Activated B cell treated with CpG ODN at 0.5 μM for 24 hours (primary cell): Measurements from ENCODE around the gene RPS6KL1. TPM values are rescaled to one million over a fixed set of nuclear protein-coding genes. Genes with fewer than 3 reads are reported as not detected.

Source experiments
- ATAC-seq: fragments of 200-7000 bp; cut with Tn5 transposase; one replicate; pipeline ENCODE4 v1.10.0; 2021; ENCODE audit warnings: low read depth, mild to moderate bottlenecking, moderate library complexity
- CTCF ChIA-PET: fragments of 350-600 bp; sonication (Branson Sonifier 250); formaldehyde crosslinking; loops from one replicate; lab custom pipeline; 2021; ENCODE audit warnings: antibody characterized with exemption; lab: Charles Lee
- POLR2A ChIA-PET: fragments of 350-600 bp; sonication (Branson Sonifier 250); formaldehyde crosslinking; loops from one replicate; lab custom pipeline; 2021; ENCODE audit warnings: antibody characterized with exemption; lab: Charles Lee
- DNase-seq: peaks from one replicate; pipeline ENCODE4 v3.0.0; 2022
- H3K27ac Mint-ChIP-seq: one replicate; pipeline ENCODE4 v1.8.0; 2020; ENCODE audit warnings: mixed read lengths
- H3K27me3 Mint-ChIP-seq: one replicate; pipeline ENCODE4 v1.8.0; 2021; ENCODE audit warnings: mixed read lengths
- H3K36me3 Mint-ChIP-seq: one replicate; pipeline ENCODE4 v1.8.0; 2021; ENCODE audit warnings: low read depth, mixed read lengths
- H3K4me1 Mint-ChIP-seq: one replicate; pipeline ENCODE4 v1.8.0; 2021; ENCODE audit warnings: mixed read lengths
- H3K4me3 Mint-ChIP-seq: one replicate; pipeline ENCODE4 v1.8.0; 2020; ENCODE audit warnings: mild to moderate bottlenecking, mixed read lengths
- H3K9me3 Mint-ChIP-seq: one replicate; pipeline ENCODE4 v1.8.0; 2020; ENCODE audit warnings: mixed read lengths
- CTCF ChIP-seq: fragments of 200-600 bp; IDR thresholded peaks from one replicate; pipeline ENCODE4 v1.8.0; 2022; ENCODE audit warnings: antibody characterized with exemption, mild to moderate bottlenecking
- intact Hi-C: fragments of 100-400 bp; cut with micrococcal nuclease; formaldehyde crosslinking; loops from one replicate; pipeline ENCODE4 v1.15.1; 2024
- total RNA-seq: library from RNA; stranded (reverse); gene quantifications from 2 replicates; pipeline ENCODE4 v1.2.3, GENCODE V29; 2022

The RPS6KL1 gene
- total RNA-seq, 1 donor from 2014 or later: 5.2 TPM

GRCh38 chr14:74911704-74912103 lies 11.4 kb downstream of the RPS6KL1 start:
- CTCF ChIA-PET: interaction anchor here (0.8 to 1.6 kb wide), 3 partner anchors 17 to 177 kb away, joined by 3 read pairs; no protein-coding TSS in a partner anchor
- Mint-ChIP-seq H3K4me3 (no peak overlapping the region), H3K9me3 (no peaks in the 10 kb centered on the region), H3K4me1 (peaks cover 8% of the 10 kb centered on the region), H3K27ac (no peak overlapping the region), H3K36me3 (no peaks in the 10 kb centered on the region), H3K27me3 (no peaks in the 10 kb centered on the region)
- POLR2A ChIA-PET: interaction anchor here (1.5 kb wide), 1 partner anchor 50 kb away, joined by 3 read pairs; no protein-coding TSS in a partner anchor
- no peak for DNase-seq
- intact Hi-C loops: no loop called here
- ATAC-seq: no peak
- TF ChIP-seq CTCF: no peak

GRCh38 chr14:74911221-74911620 lies 11.8 kb downstream of the RPS6KL1 start:
- Mint-ChIP-seq H3K4me3 (no peak overlapping the region), H3K36me3 (no peaks in the 10 kb centered on the region), H3K27me3 (no peaks in the 10 kb centered on the region), H3K9me3 (no peaks in the 10 kb centered on the region), H3K4me1 (peaks cover 9% of the 10 kb centered on the region), H3K27ac (no peak overlapping the region)
- POLR2A ChIA-PET: interaction anchor here (1.5 kb wide), 1 partner anchor 51 kb away, joined by 3 read pairs; no protein-coding TSS in a partner anchor
- DNase-seq (no peak), ATAC-seq (no peak)
- intact Hi-C loops: no loop called here
- no peak for TF ChIP-seq CTCF
- CTCF ChIA-PET: interaction anchor here (0.8 to 1.6 kb wide), 3 partner anchors 16 to 178 kb away, joined by 3 read pairs; no protein-coding TSS in a partner anchor

GRCh38 chr14:74910556-74910955 lies 12.5 kb downstream of the RPS6KL1 start:
- CTCF ChIA-PET: interaction anchor here (1.6 to 6.9 kb wide), 2 partner anchors 51 to 178 kb away, joined by 3 to 288 read pairs; no protein-coding TSS in a partner anchor
- H3K27me3 Mint-ChIP-seq: no peaks in the 10 kb centered on the region
- intact Hi-C loops: no loop called here
- H3K36me3 Mint-ChIP-seq: peaks cover 2% of the 10 kb centered on the region
- no peaks in the 10 kb centered on the region for H3K9me3 Mint-ChIP-seq
- DNase-seq: no peak
- TF ChIP-seq CTCF: no peak
- no peak overlapping the region for H3K4me3 Mint-ChIP-seq
- ATAC-seq: no peak
- no peak overlapping the region for H3K27ac Mint-ChIP-seq
- peaks cover 12% of the 10 kb centered on the region for H3K4me1 Mint-ChIP-seq
- POLR2A ChIA-PET: interaction anchor here (1.5 kb wide), 1 partner anchor 51 kb away, joined by 3 read pairs; no protein-coding TSS in a partner anchor

- no peaks in the 10 kb centered on the region for H3K9me3 Mint-ChIP-seq
- peaks cover 19% of the 10 kb centered on the region for H3K4me1 Mint-ChIP-seq
- H3K27ac Mint-ChIP-seq: no peak overlapping the region
- DNase-seq: no peak
- ChIA-PET CTCF (interaction anchor here (6.9 kb wide), 1 partner anchor 50 kb away, joined by 288 read pairs; no protein-coding TSS in a partner anchor), POLR2A (no interaction called here)
- H3K4me3 Mint-ChIP-seq: no peak overlapping the region
- intact Hi-C loops: loop anchor here (5.0 kb wide), 1 partner anchor 32 kb away; no protein-coding TSS in a partner anchor
- no peaks in the 10 kb centered on the region for H3K27me3 Mint-ChIP-seq
- no peak for ATAC-seq
- no peak for TF ChIP-seq CTCF
- peaks cover 4% of the 10 kb centered on the region for H3K36me3 Mint-ChIP-seq
These were observed 13.1 kb downstream of the RPS6KL1 start for GRCh38 chr14:74909911-74910310.

GRCh38 chr14:74909501-74909900 lies 13.6 kb downstream of the RPS6KL1 start:
- Mint-ChIP-seq H3K4me1 (peaks cover 23% of the 10 kb centered on the region), H3K27me3 (no peaks in the 10 kb centered on the region), H3K4me3 (no peak overlapping the region), H3K9me3 (no peaks in the 10 kb centered on the region), H3K36me3 (peaks cover 8% of the 10 kb centered on the region), H3K27ac (no peak overlapping the region)
- ATAC-seq: no peak
- POLR2A ChIA-PET: no interaction called here
- TF ChIP-seq CTCF: no peak
- no peak for DNase-seq
- intact Hi-C loops: loop anchor here (5.0 kb wide), 1 partner anchor 33 kb away; no protein-coding TSS in a partner anchor
- CTCF ChIA-PET: interaction anchor here (6.9 kb wide), 1 partner anchor 50 kb away, joined by 288 read pairs; no protein-coding TSS in a partner anchor
